ENCODE results near the gene IER3. TPM values are rescaled to one million over a fixed set of nuclear protein-coding genes. Genes with fewer than 3 reads are reported as not detected.

Gene IER3
- total and polyA plus RNA-seq, 2 experiments from 2014 or later: 19.9 to 21.2 TPM

DNA sequence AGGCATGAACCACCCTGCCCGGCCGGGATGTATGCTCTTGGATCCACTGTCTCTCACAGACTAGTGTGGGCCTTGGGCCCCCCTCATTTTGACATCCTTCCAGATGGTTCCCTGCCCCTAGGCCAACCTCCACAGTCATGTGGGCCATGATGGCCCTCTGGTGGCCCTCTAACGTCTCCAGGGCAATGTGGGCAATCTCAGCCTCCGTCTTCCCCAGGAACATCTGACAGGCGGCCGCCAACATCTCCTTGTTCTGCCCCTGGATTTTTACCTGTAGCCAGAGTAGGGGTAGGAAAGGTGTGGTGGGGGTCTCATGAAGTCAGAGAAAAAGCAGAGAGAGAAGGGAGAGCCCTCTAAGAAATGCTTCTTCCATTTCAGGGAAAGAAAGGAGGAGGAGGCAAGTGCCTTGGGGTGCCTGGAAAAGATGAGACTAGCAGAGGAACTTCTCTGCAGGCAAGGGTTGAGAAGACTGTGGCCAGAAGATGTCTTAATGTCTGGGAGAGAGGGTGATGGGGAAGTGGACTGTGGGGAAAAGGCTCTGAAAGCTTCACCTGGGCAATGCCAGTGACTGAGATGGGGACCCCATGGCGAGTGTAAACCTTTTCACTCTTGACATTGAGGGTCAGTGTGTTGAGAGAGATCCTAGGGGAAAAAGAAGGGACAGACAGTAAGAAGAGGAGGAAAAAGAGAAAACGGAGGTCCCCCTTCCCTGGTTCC, 3.1 kb downstream of the IER3 start:
- peaks cover 56% of the 10 kb centered on the region for H3K36me3 Mint-ChIP-seq (ENCODE audit: low read depth)
- Histone ChIP-seq H4K20me1 (replicated peaks; ENCODE audit: insufficient read depth) (peaks cover 13% of the 10 kb centered on the region), H3K79me2 (replicated peaks; ENCODE audit: insufficient read depth) (peaks cover 20% of the 10 kb centered on the region), H3F3A (replicated peaks; ENCODE audit: low read depth) (peaks cover 34% of the 10 kb centered on the region), H3K27me3 (ENCODE audit: insufficient read depth) (peaks cover 8% of the 10 kb centered on the region), H3K27ac (ENCODE audit: low read depth) (no peak overlapping the region), H3K4me2 (peak overlapping the region; percentile 90), H3K9me2 (ENCODE audit: insufficient read depth) (no peaks in the 10 kb centered on the region), H3K4me1 (ENCODE audit: insufficient read depth) (peaks cover 19% of the 10 kb centered on the region), H3K4me3 (peak overlapping the region; percentile 90), H2AFZ (no peak overlapping the region), H3K36me3 (ENCODE audit: insufficient read depth) (peaks cover 26% of the 10 kb centered on the region)
- peak overlapping the region; percentile 41 for H3K27ac Mint-ChIP-seq
- peaks cover 23% of the 10 kb centered on the region for H3K4me1 Mint-ChIP-seq
- ATAC-seq (no peak), DNase-seq (ENCODE audit: low spot score) (no peak)
- peak overlapping the region; percentile 92 for H3K4me3 Mint-ChIP-seq
- no peaks in the 10 kb centered on the region; the same call in 2 of the 3 replicates for H3K9me3 Mint-ChIP-seq
- TF ChIP-seq EZH2 (IDR thresholded peaks at IDR 0.05; ENCODE audit: low read depth, unreplicated experiment) (no peak), POLR2AphosphoS5 (IDR thresholded peaks at IDR 0.05; ENCODE audit: low read depth) (no peak), EZH2phosphoT487 (IDR thresholded peaks at IDR 0.05; ENCODE audit: unreplicated experiment) (no peak)
- TF ChIP-seq, protein P1, sequence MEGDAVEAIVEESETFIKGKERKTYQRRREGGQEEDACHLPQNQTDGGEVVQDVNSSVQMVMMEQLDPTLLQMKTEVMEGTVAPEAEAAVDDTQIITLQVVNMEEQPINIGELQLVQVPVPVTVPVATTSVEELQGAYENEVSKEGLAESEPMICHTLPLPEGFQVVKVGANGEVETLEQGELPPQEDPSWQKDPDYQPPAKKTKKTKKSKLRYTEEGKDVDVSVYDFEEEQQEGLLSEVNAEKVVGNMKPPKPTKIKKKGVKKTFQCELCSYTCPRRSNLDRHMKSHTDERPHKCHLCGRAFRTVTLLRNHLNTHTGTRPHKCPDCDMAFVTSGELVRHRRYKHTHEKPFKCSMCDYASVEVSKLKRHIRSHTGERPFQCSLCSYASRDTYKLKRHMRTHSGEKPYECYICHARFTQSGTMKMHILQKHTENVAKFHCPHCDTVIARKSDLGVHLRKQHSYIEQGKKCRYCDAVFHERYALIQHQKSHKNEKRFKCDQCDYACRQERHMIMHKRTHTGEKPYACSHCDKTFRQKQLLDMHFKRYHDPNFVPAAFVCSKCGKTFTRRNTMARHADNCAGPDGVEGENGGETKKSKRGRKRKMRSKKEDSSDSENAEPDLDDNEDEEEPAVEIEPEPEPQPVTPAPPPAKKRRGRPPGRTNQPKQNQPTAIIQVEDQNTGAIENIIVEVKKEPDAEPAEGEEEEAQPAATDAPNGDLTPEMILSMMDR (conservative IDR thresholded peaks at IDR 0.05; ENCODE audit: low read depth in 2 of 2): no peak
- peaks cover 27% of the 10 kb centered on the region for H3K27me3 Mint-ChIP-seq (ENCODE audit: insufficient read depth, low read depth, poor library complexity)

DNA sequence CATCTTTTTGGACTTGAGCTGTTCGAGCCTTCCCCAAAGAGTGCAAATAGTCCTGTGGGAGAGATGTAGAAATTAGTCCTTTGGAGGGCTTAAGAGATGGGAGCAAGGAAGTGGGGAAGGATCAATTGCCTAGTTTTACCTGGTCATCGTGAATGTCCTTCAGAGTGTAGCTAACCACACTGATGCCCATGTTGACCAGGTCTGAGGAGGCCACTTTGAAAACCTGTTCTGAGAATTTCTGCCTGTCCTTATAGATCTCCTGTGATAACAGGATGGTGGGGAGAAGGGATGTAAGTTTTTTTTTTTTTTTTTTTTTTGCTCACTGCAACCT, 3.8 kb downstream of the IER3 start:
- Histone ChIP-seq H3K9me2 (ENCODE audit: insufficient read depth) (no peaks in the 10 kb centered on the region), H3K4me1 (ENCODE audit: insufficient read depth) (peaks cover 19% of the 10 kb centered on the region), H3K27me3 (ENCODE audit: insufficient read depth) (peaks cover 8% of the 10 kb centered on the region), H3K4me3 (no peak overlapping the region), H3K36me3 (ENCODE audit: insufficient read depth) (peaks cover 31% of the 10 kb centered on the region), H4K20me1 (replicated peaks; ENCODE audit: insufficient read depth) (peaks cover 18% of the 10 kb centered on the region), H3K4me2 (no peak overlapping the region), H3F3A (replicated peaks; ENCODE audit: low read depth) (peaks cover 34% of the 10 kb centered on the region), H3K79me2 (replicated peaks; ENCODE audit: insufficient read depth) (peaks cover 20% of the 10 kb centered on the region), H3K27ac (ENCODE audit: low read depth) (no peak overlapping the region), H2AFZ (no peak overlapping the region)
- Mint-ChIP-seq H3K27ac (no peak overlapping the region; the same call in 1 of the 2 replicates), H3K9me3 (no peaks in the 10 kb centered on the region; the same call in 2 of the 3 replicates), H3K4me3 (peak overlapping the region; percentile 92), H3K4me1 (peaks cover 23% of the 10 kb centered on the region), H3K27me3 (ENCODE audit: insufficient read depth, low read depth, poor library complexity) (peaks cover 28% of the 10 kb centered on the region), H3K36me3 (ENCODE audit: low read depth) (peaks cover 63% of the 10 kb centered on the region)
- TF ChIP-seq, protein P2, sequence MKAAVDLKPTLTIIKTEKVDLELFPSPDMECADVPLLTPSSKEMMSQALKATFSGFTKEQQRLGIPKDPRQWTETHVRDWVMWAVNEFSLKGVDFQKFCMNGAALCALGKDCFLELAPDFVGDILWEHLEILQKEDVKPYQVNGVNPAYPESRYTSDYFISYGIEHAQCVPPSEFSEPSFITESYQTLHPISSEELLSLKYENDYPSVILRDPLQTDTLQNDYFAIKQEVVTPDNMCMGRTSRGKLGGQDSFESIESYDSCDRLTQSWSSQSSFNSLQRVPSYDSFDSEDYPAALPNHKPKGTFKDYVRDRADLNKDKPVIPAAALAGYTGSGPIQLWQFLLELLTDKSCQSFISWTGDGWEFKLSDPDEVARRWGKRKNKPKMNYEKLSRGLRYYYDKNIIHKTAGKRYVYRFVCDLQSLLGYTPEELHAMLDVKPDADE (IDR thresholded peaks at IDR 0.05): no peak
- TF ChIP-seq EZH2 (IDR thresholded peaks at IDR 0.05; ENCODE audit: low read depth, unreplicated experiment) (no peak), ZNF114 (CRISPR knock-in tag; IDR thresholded peaks at IDR 0.05) (no peak), STAT1 (IDR thresholded peaks at IDR 0.05; ENCODE audit: unreplicated experiment) (no peak), EZH2phosphoT487 (IDR thresholded peaks at IDR 0.05; ENCODE audit: unreplicated experiment) (no peak)
- TF ChIP-seq, protein P1 (conservative IDR thresholded peaks at IDR 0.05; ENCODE audit: low read depth in 2 of 2): no peak
- TF ChIP-seq, protein P3, sequence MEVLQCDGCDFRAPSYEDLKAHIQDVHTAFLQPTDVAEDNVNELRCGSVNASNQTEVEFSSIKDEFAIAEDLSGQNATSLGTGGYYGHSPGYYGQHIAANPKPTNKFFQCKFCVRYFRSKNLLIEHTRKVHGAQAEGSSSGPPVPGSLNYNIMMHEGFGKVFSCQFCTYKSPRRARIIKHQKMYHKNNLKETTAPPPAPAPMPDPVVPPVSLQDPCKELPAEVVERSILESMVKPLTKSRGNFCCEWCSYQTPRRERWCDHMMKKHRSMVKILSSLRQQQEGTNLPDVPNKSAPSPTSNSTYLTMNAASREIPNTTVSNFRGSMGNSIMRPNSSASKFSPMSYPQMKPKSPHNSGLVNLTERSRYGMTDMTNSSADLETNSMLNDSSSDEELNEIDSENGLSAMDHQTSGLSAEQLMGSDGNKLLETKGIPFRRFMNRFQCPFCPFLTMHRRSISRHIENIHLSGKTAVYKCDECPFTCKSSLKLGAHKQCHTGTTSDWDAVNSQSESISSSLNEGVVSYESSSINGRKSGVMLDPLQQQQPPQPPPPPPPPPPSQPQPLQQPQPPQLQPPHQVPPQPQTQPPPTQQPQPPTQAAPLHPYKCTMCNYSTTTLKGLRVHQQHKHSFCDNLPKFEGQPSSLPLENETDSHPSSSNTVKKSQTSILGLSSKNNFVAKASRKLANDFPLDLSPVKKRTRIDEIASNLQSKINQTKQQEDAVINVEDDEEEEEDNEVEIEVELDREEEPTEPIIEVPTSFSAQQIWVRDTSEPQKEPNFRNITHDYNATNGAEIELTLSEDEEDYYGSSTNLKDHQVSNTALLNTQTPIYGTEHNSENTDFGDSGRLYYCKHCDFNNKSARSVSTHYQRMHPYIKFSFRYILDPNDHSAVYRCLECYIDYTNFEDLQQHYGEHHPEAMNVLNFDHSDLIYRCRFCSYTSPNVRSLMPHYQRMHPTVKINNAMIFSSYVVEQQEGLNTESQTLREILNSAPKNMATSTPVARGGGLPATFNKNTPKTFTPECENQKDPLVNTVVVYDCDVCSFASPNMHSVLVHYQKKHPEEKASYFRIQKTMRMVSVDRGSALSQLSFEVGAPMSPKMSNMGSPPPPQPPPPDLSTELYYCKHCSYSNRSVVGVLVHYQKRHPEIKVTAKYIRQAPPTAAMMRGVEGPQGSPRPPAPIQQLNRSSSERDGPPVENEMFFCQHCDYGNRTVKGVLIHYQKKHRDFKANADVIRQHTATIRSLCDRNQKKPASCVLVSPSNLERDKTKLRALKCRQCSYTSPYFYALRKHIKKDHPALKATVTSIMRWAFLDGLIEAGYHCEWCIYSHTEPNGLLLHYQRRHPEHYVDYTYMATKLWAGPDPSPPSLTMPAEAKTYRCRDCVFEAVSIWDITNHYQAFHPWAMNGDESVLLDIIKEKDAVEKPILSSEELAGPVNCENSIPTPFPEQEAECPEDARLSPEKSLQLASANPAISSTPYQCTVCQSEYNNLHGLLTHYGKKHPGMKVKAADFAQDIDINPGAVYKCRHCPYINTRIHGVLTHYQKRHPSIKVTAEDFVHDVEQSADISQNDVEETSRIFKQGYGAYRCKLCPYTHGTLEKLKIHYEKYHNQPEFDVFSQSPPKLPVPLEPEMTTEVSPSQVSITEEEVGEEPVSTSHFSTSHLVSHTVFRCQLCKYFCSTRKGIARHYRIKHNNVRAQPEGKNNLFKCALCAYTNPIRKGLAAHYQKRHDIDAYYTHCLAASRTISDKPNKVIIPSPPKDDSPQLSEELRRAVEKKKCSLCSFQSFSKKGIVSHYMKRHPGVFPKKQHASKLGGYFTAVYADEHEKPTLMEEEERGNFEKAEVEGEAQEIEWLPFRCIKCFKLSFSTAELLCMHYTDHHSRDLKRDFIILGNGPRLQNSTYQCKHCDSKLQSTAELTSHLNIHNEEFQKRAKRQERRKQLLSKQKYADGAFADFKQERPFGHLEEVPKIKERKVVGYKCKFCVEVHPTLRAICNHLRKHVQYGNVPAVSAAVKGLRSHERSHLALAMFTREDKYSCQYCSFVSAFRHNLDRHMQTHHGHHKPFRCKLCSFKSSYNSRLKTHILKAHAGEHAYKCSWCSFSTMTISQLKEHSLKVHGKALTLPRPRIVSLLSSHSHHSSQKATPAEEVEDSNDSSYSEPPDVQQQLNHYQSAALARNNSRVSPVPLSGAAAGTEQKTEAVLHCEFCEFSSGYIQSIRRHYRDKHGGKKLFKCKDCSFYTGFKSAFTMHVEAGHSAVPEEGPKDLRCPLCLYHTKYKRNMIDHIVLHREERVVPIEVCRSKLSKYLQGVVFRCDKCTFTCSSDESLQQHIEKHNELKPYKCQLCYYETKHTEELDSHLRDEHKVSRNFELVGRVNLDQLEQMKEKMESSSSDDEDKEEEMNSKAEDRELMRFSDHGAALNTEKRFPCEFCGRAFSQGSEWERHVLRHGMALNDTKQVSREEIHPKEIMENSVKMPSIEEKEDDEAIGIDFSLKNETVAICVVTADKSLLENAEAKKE (CRISPR knock-in tag; IDR thresholded peaks at IDR 0.05): no peak
- ATAC-seq (no peak), DNase-seq (ENCODE audit: low spot score) (no peak)
